GM21737 (cell line): ENCODE results near the gene LRRTM2.
"Not testable (repeated sequence)": the region's sequence is repeated elsewhere in the genome, so short reads cannot be mapped to it uniquely, and the experiment has no call there.

Source experiments
- ATAC-seq: cut with Tn5 transposase; IDR thresholded peaks from one replicate; pipeline ENCODE4 v1.9.1; 2021; ENCODE audit warnings: mild to moderate bottlenecking, moderate library complexity; ENCODE audit not compliant: unreplicated experiment

The LRRTM2 gene

GRCh38 chr5:138874771-138875551 lies at the start of gene LRRTM2:
Gene LRRTM2, minus strand, starts transcription at chr5:138875335. Its CDS starts 424 bp downstream, at chr5:138874911.
- ATAC-seq, result no peak

DNA sequence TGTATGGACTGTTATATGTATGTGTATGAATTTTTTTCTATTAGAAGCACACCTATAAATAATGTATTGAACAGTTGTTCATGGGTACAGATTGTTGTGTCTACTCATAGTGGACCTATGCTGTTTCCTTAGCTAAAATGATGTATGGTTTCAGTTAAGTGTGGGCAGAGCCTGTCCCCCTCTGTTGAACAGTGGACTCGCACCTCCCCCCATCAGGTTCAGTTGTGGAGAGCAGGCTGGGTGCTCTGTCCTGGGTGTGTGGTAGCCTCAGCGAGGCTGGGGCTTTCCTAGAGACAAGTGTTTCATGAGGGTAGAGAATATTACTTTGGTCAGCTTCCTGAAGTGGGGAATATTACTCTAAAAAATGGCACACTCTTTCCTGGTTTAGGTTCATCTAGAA lies 47.4 kb upstream of the LRRTM2 start:
- ATAC-seq, result no peak

DNA sequence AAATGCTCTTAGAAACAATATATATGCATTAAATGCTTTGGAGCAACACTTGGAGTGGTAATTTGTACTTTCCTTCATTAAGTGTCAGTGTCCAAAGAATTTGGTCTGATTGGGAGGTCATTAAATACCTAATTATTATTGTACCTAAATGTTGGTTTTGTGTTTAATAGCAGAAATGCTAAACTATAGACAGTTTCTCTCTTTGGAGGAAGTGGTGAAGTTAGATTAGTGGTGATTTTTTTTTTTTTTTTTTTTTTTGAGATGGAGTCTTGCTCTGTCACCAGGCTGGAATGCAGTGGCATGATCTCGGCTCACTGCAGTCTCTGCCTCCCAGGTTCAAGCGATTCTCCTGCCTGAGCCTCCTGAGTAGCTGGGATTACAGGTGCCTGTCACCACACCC lies 46.2 kb upstream of the LRRTM2 start:
- not testable (repeated sequence) for ATAC-seq

GRCh38 chr5:138920181-138920580 lies 45.0 kb upstream of the LRRTM2 start:
- ATAC-seq, result no peak

DNA sequence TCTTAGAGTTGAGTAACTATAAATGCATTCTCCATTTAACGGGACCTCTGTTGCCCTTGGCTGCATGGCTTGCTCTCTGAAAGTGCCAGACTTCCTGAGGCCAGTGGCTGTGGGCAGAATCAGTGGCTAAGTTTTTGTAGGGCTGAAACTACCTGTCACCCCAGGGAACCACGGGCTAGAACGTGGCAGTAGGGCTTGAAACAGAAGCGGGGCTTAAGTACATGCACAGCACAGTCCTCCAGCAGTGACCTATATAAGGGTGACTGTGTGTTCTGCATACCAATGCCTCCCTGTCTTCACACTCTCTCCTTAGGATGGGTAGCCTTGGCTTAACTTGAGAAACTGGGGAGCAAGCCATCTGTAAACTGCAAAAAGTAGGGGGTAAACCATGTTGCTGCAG lies 43.6 kb upstream of the LRRTM2 start:
- ATAC-seq, result no peak

- no peak for ATAC-seq
Observed at GRCh38 chr5:138914338-138914737, 39.2 kb upstream of the LRRTM2 start.

DNA sequence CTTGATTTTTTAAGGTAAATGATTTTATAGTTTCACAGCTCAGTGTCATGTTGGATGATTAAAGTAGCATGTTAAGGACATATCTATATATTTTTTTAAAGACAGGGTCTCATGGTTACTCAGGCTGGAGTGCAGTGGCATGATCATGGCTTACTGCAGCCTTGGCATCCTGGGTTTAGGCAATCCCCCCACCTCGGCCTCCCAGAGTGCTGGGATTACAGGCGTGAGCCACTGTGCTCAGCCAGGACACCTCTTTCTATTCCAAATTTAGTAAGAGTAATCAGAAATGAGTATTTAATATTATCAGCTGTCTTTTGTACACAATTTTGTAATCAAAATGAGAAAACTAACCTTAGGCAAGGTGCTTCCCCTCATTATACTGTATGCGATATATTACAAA lies 38.6 kb upstream of the LRRTM2 start:
- ATAC-seq, result no peak

GRCh38 chr5:138912093-138912492 lies 37.0 kb upstream of the LRRTM2 start:
- no peak for ATAC-seq

GRCh38 chr5:138911441-138911840 lies 36.3 kb upstream of the LRRTM2 start:
- no peak for ATAC-seq

DNA sequence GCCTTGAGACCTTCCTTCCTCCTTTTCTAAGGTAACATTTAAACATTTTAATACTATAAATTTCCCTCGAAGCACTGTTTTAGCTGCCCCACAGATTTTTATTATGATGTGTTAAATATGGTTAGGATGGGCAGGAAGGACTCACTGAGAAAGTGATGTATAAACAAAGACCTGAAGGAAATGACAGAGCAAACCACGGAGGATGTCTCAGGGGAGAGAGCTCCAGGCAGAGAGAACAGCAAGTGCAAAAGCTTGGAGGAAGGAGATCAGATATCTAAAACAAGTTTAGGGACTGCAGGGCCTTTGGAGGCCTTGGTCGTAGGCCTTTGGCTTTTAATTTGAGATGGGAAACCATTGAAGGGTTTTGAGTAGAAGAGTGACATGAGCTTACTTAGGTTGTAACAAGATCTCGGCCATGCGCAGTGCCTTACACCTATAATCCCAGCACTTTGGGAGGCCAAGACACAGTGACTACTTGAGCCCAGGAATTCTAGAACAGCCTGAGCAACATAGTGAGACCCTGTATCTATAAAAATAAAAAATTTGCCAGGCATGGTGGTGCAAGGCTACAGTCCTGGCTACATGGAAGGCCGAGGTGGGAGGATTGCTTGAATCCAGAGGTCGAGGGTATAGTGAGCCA lies 35.5 kb upstream of the LRRTM2 start:
- ATAC-seq, result no peak

DNA sequence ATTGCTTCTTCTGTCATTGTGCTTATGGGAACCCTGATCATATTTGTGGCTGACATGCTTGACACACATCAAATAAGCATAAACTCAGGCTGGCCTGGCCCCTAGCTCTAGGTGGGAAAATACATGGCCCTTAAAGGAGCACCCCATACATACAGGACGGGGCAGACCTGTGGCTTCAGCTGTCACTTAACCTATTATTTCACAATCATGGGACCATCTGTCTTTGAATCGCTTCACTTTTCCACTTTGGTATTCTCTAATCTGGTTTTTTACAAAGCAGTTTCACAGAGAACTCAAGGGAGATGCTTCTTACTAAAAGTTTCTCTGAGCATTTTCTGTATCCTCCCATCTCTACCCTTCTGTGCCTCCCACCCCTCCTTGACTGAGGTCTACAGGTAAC lies 34.6 kb upstream of the LRRTM2 start:
- ATAC-seq, result no peak

GRCh38 chr5:138905541-138905940 lies 30.4 kb upstream of the LRRTM2 start:
- no peak for ATAC-seq

DNA sequence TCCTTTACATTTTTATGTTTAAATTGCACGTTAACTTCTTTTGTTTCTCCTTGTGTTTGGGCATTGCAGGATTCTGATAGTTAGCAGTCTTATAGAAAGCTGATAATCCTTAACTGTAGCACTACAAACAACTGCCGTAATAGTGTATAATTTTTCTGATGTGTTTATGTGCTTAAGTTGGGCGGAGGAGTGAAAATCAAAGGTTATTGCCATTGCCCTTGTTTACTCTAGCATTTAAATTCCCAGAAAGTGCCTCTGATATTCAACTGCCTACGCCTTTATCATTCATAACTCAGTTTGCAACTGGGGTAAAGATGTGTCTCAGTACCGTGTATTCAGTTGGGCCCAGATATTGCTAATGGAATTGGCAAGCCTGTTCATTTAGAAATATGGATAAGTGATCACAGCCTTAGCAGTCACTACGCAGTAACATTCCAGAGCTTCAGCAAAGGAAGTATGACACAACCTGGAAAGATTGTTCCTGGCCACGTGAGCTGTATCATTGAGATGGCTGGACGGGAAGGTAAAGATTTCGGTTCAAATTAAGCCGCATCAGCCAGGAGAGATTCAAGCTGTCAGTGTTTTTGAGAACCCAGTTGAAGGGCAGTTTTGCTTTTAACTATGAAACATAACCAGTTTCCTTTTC lies 28.1 kb upstream of the LRRTM2 start:
- no peak for ATAC-seq

GRCh38 chr5:138901716-138902115 lies 26.6 kb upstream of the LRRTM2 start:
- ATAC-seq, result no peak

DNA sequence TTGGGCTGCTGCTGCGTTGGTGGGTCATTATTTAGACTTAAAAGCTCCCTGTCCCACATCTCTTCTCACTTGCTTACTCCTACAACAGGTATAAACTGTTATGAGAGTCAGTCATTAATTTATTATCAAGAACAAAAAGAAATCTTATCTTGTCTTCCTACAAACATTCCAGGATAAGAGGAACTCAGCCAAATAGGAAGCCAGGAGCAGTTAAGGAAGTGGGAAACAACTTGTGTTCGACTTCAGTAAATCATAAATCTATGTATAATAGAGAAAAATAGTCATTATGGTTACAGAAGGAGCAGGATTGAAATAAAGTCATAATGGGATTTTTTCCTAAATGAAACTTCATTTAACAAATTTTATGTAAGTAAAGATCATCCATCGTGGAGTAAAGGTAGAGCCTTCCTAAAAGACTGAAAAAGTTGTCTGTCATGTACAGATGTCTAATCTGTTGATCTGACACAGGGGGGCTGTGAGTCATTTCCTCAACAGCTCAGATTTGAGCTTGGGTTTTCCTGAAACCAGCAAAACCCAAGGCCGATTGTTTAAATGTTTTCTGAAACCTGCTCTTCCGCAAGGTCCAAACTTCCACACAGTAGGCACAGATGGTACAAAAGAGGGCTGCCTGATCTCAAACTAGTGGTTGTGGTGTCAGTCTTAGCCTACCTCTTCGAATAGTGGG lies 25.3 kb upstream of the LRRTM2 start:
- no peak for ATAC-seq

DNA sequence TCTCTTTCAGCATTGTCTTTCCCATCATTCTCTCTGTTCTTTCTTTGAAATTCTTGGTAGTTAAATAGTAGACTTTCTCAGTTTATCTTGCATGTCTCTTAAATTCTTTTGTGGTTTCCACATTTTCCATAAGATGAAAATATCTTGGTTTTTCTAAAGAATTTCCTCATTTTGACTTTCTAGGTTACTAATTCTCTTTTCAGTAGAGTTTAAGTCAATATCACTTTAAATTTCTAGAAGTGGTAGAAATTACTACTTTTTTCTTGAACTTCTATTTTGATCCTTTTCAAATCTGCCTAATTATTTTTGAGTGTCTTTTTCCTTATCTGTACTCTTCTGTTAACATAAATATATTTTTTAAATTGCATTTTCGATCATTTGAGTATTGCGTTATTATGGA lies 23.6 kb upstream of the LRRTM2 start:
- ATAC-seq, result no peak

DNA sequence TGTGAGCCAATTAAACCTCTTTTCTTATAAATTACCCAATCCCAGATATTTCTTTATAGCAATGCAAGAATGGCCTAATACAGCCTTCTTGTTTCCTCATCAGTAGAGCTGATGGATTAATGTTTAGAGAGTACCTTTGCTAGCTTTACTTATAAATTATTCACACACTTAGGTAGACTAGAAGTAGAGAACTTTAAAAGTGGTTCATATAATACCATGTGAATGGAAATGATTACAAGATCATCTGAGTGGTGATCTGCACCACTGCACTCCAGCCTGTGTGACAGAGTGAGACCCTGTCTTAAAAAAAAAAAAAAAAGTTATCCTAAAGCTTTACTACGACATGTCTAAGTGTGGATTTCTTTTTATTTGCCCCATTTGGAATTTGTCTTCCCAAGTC lies 23.2 kb upstream of the LRRTM2 start:
- ATAC-seq, result no peak

- ATAC-seq, result no peak
Observed at GRCh38 chr5:138895918-138896317, 20.8 kb upstream of the LRRTM2 start.

DNA sequence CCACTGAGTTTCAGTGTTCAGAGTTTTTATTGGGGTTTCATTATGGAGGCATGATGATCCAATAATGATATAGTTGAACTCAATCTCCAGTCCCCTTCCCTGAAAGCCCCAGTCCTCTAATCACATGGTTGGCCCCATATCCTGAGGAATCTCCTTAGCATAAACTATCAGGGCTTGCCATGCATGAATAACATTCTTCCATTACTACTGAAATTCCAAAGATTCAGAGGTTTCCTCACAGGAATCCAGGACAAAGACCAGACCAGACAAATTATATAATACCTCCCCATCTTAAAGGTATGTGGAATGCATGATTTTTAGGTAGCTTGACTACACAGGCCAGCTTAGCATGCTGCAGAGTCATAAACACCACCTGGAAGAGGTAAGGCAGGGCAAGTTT lies 15.5 kb upstream of the LRRTM2 start:
- ATAC-seq, result no peak

GRCh38 chr5:138889994-138890393 lies 14.9 kb upstream of the LRRTM2 start:
- no peak for ATAC-seq

DNA sequence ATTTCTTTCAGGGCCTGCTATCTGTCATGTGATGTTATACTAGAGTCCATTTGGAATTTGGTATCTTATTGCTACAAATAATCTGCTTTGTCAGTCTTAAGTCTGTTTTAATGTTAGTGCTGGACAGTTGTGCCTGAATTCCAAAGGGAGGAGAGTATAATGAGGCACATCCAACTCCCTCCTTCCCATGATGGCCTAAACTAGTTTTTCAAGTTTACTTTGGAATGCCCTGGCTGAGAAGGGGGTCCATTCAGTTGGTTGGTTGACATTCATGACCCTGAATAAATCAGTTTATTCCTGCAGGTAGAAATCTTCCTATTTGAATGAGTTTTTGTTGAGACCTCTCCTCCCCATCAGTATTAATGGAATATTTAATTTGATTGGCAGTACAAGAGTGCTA lies 9.4 kb upstream of the LRRTM2 start:
- no peak for ATAC-seq

DNA sequence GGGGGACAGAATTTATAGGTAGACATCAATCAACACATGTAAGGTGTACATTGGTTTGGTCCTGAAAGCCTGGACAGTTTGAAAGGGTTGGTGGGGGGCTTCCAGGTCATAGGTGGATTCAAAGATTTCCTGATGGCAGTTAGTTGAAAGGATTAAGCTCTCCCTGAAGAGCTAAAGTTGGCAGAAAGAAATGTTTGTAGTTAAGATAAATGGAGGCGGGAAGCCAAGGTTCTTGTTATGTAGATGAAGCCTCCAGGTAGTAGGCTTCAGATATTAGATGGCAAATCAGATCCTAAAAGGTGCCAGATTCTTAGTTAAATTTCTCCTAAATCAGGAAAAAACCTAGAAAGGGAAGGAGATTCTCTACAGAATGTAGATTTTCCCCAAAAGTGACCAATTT lies 9.0 kb upstream of the LRRTM2 start:
- no peak for ATAC-seq
